Liver (tissue), 2 donors: ENCODE data around the gene ZIM2.

ENCODE experiments used
- CTCF ChIP-seq: fragments of 150-350 bp; IDR thresholded peaks from 2 replicates; pipeline ENCODE4 v1.5.1; 2017; ENCODE audit warnings: improper control_type of control experiment, low read depth, low read length; ENCODE audit not compliant: missing input control
- TF ChIP-seq, protein P1 (sequence below): IDR thresholded peaks from 2 replicates; pipeline ENCODE4 v1.6.1; 2016; ENCODE audit warnings: antibody characterized with exemption, mild to moderate bottlenecking
- donor health status: healthy.

- TF ChIP-seq, protein P1, sequence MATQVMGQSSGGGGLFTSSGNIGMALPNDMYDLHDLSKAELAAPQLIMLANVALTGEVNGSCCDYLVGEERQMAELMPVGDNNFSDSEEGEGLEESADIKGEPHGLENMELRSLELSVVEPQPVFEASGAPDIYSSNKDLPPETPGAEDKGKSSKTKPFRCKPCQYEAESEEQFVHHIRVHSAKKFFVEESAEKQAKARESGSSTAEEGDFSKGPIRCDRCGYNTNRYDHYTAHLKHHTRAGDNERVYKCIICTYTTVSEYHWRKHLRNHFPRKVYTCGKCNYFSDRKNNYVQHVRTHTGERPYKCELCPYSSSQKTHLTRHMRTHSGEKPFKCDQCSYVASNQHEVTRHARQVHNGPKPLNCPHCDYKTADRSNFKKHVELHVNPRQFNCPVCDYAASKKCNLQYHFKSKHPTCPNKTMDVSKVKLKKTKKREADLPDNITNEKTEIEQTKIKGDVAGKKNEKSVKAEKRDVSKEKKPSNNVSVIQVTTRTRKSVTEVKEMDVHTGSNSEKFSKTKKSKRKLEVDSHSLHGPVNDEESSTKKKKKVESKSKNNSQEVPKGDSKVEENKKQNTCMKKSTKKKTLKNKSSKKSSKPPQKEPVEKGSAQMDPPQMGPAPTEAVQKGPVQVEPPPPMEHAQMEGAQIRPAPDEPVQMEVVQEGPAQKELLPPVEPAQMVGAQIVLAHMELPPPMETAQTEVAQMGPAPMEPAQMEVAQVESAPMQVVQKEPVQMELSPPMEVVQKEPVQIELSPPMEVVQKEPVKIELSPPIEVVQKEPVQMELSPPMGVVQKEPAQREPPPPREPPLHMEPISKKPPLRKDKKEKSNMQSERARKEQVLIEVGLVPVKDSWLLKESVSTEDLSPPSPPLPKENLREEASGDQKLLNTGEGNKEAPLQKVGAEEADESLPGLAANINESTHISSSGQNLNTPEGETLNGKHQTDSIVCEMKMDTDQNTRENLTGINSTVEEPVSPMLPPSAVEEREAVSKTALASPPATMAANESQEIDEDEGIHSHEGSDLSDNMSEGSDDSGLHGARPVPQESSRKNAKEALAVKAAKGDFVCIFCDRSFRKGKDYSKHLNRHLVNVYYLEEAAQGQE, result no peak
- TF ChIP-seq CTCF, result no peak
Observed at GRCh38 chr19:56880592-56881190, 40.2 kb upstream of the ZIM2 start.
